ENCODE measurements around the gene MIAT.

Gene MIAT

DNA sequence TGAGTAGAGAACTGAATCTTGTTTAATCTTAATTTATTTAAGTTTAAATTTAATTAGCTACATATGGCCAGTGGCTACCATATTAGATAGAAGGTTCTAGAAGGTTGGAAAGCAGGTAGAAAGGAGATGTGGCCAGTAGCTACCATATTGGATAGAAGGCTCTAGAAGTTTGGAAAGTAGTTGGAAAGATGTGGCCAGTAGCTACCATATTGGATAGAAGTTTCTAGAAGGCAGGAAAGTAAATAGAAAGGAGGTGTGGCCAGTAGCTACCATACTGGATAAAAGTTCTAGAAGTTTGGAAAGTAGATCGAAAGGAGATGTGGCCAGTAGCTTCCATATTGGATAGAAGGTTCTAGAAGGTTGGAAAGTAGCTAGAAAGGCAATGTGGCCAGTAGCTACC is 33.4 kb upstream of the MIAT start:
- H4K20me1 ChIP-seq: no peaks in the 10 kb centered on the region

GRCh38 chr22:26624803-26625202 is 32.6 kb upstream of the MIAT start:
- Histone ChIP-seq H3K9ac (no peak overlapping the region), H4K20me1 (no peaks in the 10 kb centered on the region), H3K27ac (no peak overlapping the region), H3K4me3 (no peak overlapping the region), H3K27me3 (no peaks in the 10 kb centered on the region), H3K9me3 (replicated peaks in 1 of 11) (peaks cover 0 to 9% (median 3%) of the 10 kb centered on the region in 11 experiments; a peak in 10 of 22 replicates), H3K4me2 (no peak overlapping the region), H3K4me1 (peaks cover 4 to 28% (median 11%) of the 10 kb centered on the region in 10 experiments; a peak in 17 of 20 replicates), H3K36me3 (no peaks in the 10 kb centered on the region)
- TF ChIP-seq Cebpa-rat (IDR thresholded peaks at IDR 0.05): no peak

More for the DNA sequence above, 33.4 kb upstream of the MIAT start:
- H3K9me3 ChIP-seq (replicated peaks in 1 of 11): peaks cover 0 to 8% (median 3%) of the 10 kb centered on the region in 11 experiments; a peak in 6 of 22 replicates
- H3K4me1 ChIP-seq: peaks cover 12 to 36% (median 18%) of the 10 kb centered on the region in 10 experiments
- no peak for TF ChIP-seq Cebpa-rat (IDR thresholded peaks at IDR 0.05)
- no peak overlapping the region for H3K4me2 ChIP-seq
- H3K27me3 ChIP-seq: no peaks in the 10 kb centered on the region
- no peak overlapping the region for H3K9ac ChIP-seq
- H3K4me3 ChIP-seq: no peak overlapping the region
- no peaks in the 10 kb centered on the region for H3K36me3 ChIP-seq
- no peak overlapping the region for H3K27ac ChIP-seq

GRCh38 chr22:26629988-26630761 is 27.2 kb upstream of the MIAT start:
- Histone ChIP-seq H3K4me1 (peaks cover 4 to 13% (median 6%) of the 10 kb centered on the region in 10 experiments; a peak in 15 of 20 replicates), H3K27ac (no peak overlapping the region), H3K4me3 (no peak overlapping the region), H3K9me3 (replicated peaks in 1 of 11) (peaks cover 8 to 17% (median 16%) of the 10 kb centered on the region in 11 experiments; a peak in 20 of 22 replicates), H3K36me3 (no peaks in the 10 kb centered on the region), H3K9ac (no peak overlapping the region), H3K4me2 (no peak overlapping the region), H4K20me1 (no peaks in the 10 kb centered on the region), H3K27me3 (no peaks in the 10 kb centered on the region)
- TF ChIP-seq Cebpa-rat (IDR thresholded peaks at IDR 0.05): no peak

- Histone ChIP-seq H3K36me3 (no peaks in the 10 kb centered on the region), H3K27ac (no peak overlapping the region), H3K9me3 (replicated peaks in 1 of 11) (peaks cover 8 to 17% (median 15%) of the 10 kb centered on the region in 11 experiments; a peak in 20 of 22 replicates), H3K4me2 (no peak overlapping the region), H3K9ac (no peak overlapping the region), H3K4me1 (peaks cover 4 to 13% (median 6%) of the 10 kb centered on the region in 10 experiments; a peak in 15 of 20 replicates), H3K27me3 (no peaks in the 10 kb centered on the region), H3K4me3 (no peak overlapping the region), H4K20me1 (no peaks in the 10 kb centered on the region)
- TF ChIP-seq Cebpa-rat (IDR thresholded peaks at IDR 0.05): no peak
These were observed 26.1 kb upstream of the MIAT start for GRCh38 chr22:26631282-26631681.

- Histone ChIP-seq H3K9me3 (replicated peaks in 1 of 11) (peaks cover 8 to 17% (median 15%) of the 10 kb centered on the region in 11 experiments; a peak in 20 of 22 replicates), H4K20me1 (no peaks in the 10 kb centered on the region), H3K27me3 (no peaks in the 10 kb centered on the region), H3K36me3 (no peaks in the 10 kb centered on the region), H3K27ac (no peak overlapping the region), H3K4me1 (peaks cover 4 to 13% (median 7%) of the 10 kb centered on the region in 10 experiments; a peak in 16 of 20 replicates), H3K4me2 (peak overlapping the region in 8 of 11 experiments; percentile 4 to 51 (median 30); a peak in 7 of 22 replicates), H3K4me3 (no peak overlapping the region), H3K9ac (0 out of 22 replicates have a peak overlapping the region, but pooled peaks of 1 of the 11 experiments have one; percentile 48)
- no peak for TF ChIP-seq Cebpa-rat (IDR thresholded peaks at IDR 0.05)
These were observed 24.8 kb upstream of the MIAT start for GRCh38 chr22:26632422-26633155.

DNA sequence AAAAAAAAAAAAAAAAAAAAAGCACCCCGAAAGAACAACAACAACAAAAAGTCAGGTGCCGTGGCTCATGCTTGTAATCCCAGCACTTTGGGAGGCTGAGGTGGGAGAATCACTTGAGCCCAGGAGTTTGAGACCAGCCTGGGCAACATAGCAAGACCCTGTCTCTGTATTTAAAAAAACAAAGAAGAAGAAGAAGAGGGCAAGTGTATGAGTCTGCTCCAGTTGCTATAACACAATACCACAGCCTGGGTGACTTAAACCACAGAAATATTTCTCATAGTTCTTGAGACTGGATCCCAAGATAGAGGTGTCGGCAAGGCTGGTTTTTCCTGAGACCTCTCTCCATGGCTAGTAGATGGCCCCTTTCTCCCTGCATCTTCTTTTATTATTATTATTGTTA is 23.2 kb upstream of the MIAT start:
- H3K4me3 ChIP-seq: no peak overlapping the region
- peaks cover 8 to 17% (median 15%) of the 10 kb centered on the region in 11 experiments; a peak in 20 of 22 replicates for H3K9me3 ChIP-seq (replicated peaks in 1 of 11)
- H3K27ac ChIP-seq: no peak overlapping the region
- no peaks in the 10 kb centered on the region for H4K20me1 ChIP-seq
- H3K27me3 ChIP-seq: no peaks in the 10 kb centered on the region
- H3K4me1 ChIP-seq: peaks cover 5 to 22% (median 18%) of the 10 kb centered on the region in 10 experiments; a peak in 18 of 20 replicates
- TF ChIP-seq Cebpa-rat (IDR thresholded peaks at IDR 0.05): no peak
- no peak overlapping the region for H3K9ac ChIP-seq
- no peaks in the 10 kb centered on the region for H3K36me3 ChIP-seq
- H3K4me2 ChIP-seq: no peak overlapping the region

- H3K27ac ChIP-seq: no peak overlapping the region
- no peaks in the 10 kb centered on the region for H3K27me3 ChIP-seq
- no peaks in the 10 kb centered on the region for H4K20me1 ChIP-seq
- H3K9me3 ChIP-seq (replicated peaks in 1 of 11): peaks cover 8 to 15% (median 12%) of the 10 kb centered on the region in 11 experiments; a peak in 20 of 22 replicates
- no peak overlapping the region for H3K4me3 ChIP-seq
- no peak overlapping the region for H3K4me2 ChIP-seq
- TF ChIP-seq Cebpa-rat (IDR thresholded peaks at IDR 0.05): no peak
- H3K4me1 ChIP-seq: peaks cover 5 to 23% (median 19%) of the 10 kb centered on the region in 10 experiments; a peak in 18 of 20 replicates
- H3K36me3 ChIP-seq: no peaks in the 10 kb centered on the region
- H3K9ac ChIP-seq: no peak overlapping the region
These were observed 22.3 kb upstream of the MIAT start for GRCh38 chr22:26635117-26635516.

GRCh38 chr22:26636296-26636695 is 21.1 kb upstream of the MIAT start:
- Histone ChIP-seq H3K27ac (no peak overlapping the region), H3K36me3 (no peaks in the 10 kb centered on the region), H3K9ac (no peak overlapping the region), H3K4me2 (no peak overlapping the region), H3K27me3 (no peaks in the 10 kb centered on the region), H3K9me3 (replicated peaks in 1 of 11) (peaks cover 0 to 3% (median 0%) of the 10 kb centered on the region in 11 experiments; a peak in 7 of 22 replicates), H3K4me1 (peaks cover 5 to 35% (median 29%) of the 10 kb centered on the region in 10 experiments; a peak in 19 of 20 replicates), H3K4me3 (no peak overlapping the region), H4K20me1 (no peaks in the 10 kb centered on the region)
- no peak for TF ChIP-seq Cebpa-rat (IDR thresholded peaks at IDR 0.05)

Measured in BLaER1 treated with 17β-estradiol and CSF1 and Interleukin-3, amounts not matched to agents 10 nM and 100 nM (cell line).